HepG2 (cell line): Measurements from ENCODE around the gene OBSL1. TPM values are rescaled to one million over a fixed set of nuclear protein-coding genes. Genes with fewer than 3 reads are reported as not detected.

Source experiments
- FOXA1 ChIP-seq, 2 experiments: fragments of 450-650 bp in 1 of 2; sonication (generic) in 1 of 2; formaldehyde crosslinking in 1 of 2; IDR thresholded peaks; 2 replicates each; pipeline versions ENCODE4 v1.4.0 to v1.6.1; 2016 to 2020; ENCODE audit warnings: missing genetic modification reagents in 1 of 2
- GMEB1 ChIP-seq: sonication (generic); formaldehyde crosslinking; IDR thresholded peaks from 2 replicates; pipeline ENCODE4 v1.5.1; 2020; ENCODE audit warnings: missing genetic modification reagents, mild to moderate bottlenecking, borderline replicate concordance
- HNRNPL ChIP-seq: fragments of 200-400 bp; formaldehyde crosslinking; IDR thresholded peaks from 2 replicates; pipeline ENCODE4 v1.6.1; 2017; ENCODE audit warnings: mild to moderate bottlenecking, low read depth, low read length
- MED1 ChIP-seq: sonication (generic); formaldehyde crosslinking; IDR thresholded peaks from 2 replicates; pipeline ENCODE4 v1.4.0; 2020; ENCODE audit warnings: missing genetic modification reagents
- PAWR ChIP-seq: sonication (generic); formaldehyde crosslinking; IDR thresholded peaks from 2 replicates; pipeline ENCODE4 v1.4.0; 2020; ENCODE audit warnings: missing genetic modification reagents, mild to moderate bottlenecking, borderline replicate concordance
- RFXANK ChIP-seq: IDR thresholded peaks from 2 replicates; pipeline ENCODE4 v1.6.1; 2016
- RFXAP ChIP-seq: sonication (generic); formaldehyde crosslinking; IDR thresholded peaks from 2 replicates; pipeline ENCODE4 v1.4.0; 2020; ENCODE audit warnings: missing genetic modification reagents, borderline replicate concordance
- RXRB ChIP-seq: IDR thresholded peaks from 2 replicates; pipeline ENCODE4 v1.6.1; 2016; ENCODE audit warnings: borderline replicate concordance, missing genetic modification reagents, missing compliant biosample characterization
- SAFB2 ChIP-seq: sonication (generic); formaldehyde crosslinking; IDR thresholded peaks from 2 replicates; pipeline ENCODE4 v1.5.1; 2020; ENCODE audit warnings: missing genetic modification reagents, low read depth, mild to moderate bottlenecking, borderline replicate concordance
- SCMH1 ChIP-seq: sonication (generic); formaldehyde crosslinking; IDR thresholded peaks from 2 replicates; pipeline ENCODE4 v1.9.0; 2021; ENCODE audit warnings: missing genetic modification reagents, mild to moderate bottlenecking, borderline replicate concordance
- SKIL ChIP-seq: sonication (generic); formaldehyde crosslinking; IDR thresholded peaks from 2 replicates; pipeline ENCODE4 v1.8.0; 2022; ENCODE audit warnings: missing genetic modification reagents, mild to moderate bottlenecking, moderate library complexity, borderline replicate concordance
- SMAD3 ChIP-seq: sonication (generic); formaldehyde crosslinking; IDR thresholded peaks from 2 replicates; pipeline ENCODE4 v1.4.0; 2020; ENCODE audit warnings: missing genetic modification reagents
- WIZ ChIP-seq: sonication (generic); formaldehyde crosslinking; IDR thresholded peaks from 2 replicates; pipeline ENCODE4 v1.5.1; 2020; ENCODE audit warnings: mild to moderate bottlenecking, missing genetic modification reagents
- YEATS4 ChIP-seq: sonication (generic); formaldehyde crosslinking; IDR thresholded peaks from 2 replicates; pipeline ENCODE4 v1.4.0; 2020; ENCODE audit warnings: missing genetic modification reagents, borderline replicate concordance
- ZBTB10 ChIP-seq: sonication (generic); formaldehyde crosslinking; IDR thresholded peaks from 2 replicates; pipeline ENCODE4 v1.4.0; 2020; ENCODE audit warnings: missing genetic modification reagents, borderline replicate concordance
- ZBTB44 ChIP-seq: sonication (generic); formaldehyde crosslinking; IDR thresholded peaks from 2 replicates; pipeline ENCODE4 v1.4.0; 2020; ENCODE audit warnings: missing genetic modification reagents
- ZNF280B ChIP-seq: sonication (generic); formaldehyde crosslinking; IDR thresholded peaks from 2 replicates; pipeline ENCODE4 v1.5.0; 2020; ENCODE audit warnings: missing genetic modification reagents, mild to moderate bottlenecking, borderline replicate concordance
- ZNF547 ChIP-seq: sonication (generic); formaldehyde crosslinking; IDR thresholded peaks from 2 replicates; pipeline ENCODE4 v1.5.1; 2020; ENCODE audit warnings: mild to moderate bottlenecking, missing genetic modification reagents
- ZSCAN9 ChIP-seq: IDR thresholded peaks from 2 replicates; pipeline ENCODE4 v1.6.1; 2016; ENCODE audit warnings: borderline replicate concordance
- polyA plus RNA-seq, 8 experiments: library from polyadenylated mRNA; depleted of rRNA in 3 of 8; stranded (reverse) in 7 of 8; unstranded in 1 of 8; fragments of >200 nt; fragmentation: Illumina TruSeq in 4 of 8; extraction: Trizol in 4 of 8; gene quantifications; 2 replicates each; pipeline versions ENCODE4 v1.2.1 to v1.2.3, GENCODE V29; 2011 to 2016; ENCODE audit warnings: low read depth in 4 of 8, missing spikeins in 1 of 8, mixed read lengths in 1 of 8; ENCODE audit not compliant: insufficient read depth in 1 of 8
- total RNA-seq, 5 experiments: library from RNA; depleted of rRNA; stranded (reverse); fragments of >200 nt; fragmentation: Illumina TruSeq; extraction: Trizol; gene quantifications; 2 replicates each; pipeline ENCODE4 v1.2.3, GENCODE V29; 2016; ENCODE audit warnings: low read depth in 1 of 5

The OBSL1 gene
- total and polyA plus RNA-seq, 2 of the 13 experiments (the other 11 are each of a cell fraction or from before 2014, with no cell fraction given) = 86.7 to 218 TPM

GRCh38 chr2:219572237-219573001, 1.1 kb upstream of the OBSL1 start, which contains the start of gene INHA (continued):
- TF ChIP-seq PAWR (CRISPR knock-in tag) (no peak), ZBTB10 (CRISPR knock-in tag) (no peak), RXRB (CRISPR knock-in tag) (no peak), HNRNPL (peak; percentile 91), ZSCAN9 (CRISPR knock-in tag) (no peak), SMAD3 (CRISPR knock-in tag) (no peak), YEATS4 (no peak), MED1 (CRISPR knock-in tag) (no peak), SCMH1 (CRISPR knock-in tag) (no peak), RFXAP (CRISPR knock-in tag) (no peak), SAFB2 (CRISPR knock-in tag) (no peak), ZBTB44 (CRISPR knock-in tag) (no peak), WIZ (CRISPR knock-in tag) (no peak), GMEB1 (no peak), RFXANK (CRISPR knock-in tag) (no peak), SKIL (CRISPR knock-in tag) (no peak), ZNF280B (CRISPR knock-in tag) (no peak; the same call in 1 of the 2 replicates), ZNF547 (CRISPR knock-in tag) (no peak), FOXA1 (IDR thresholded peaks at IDR 0.05) (no peak), FOXA1 (CRISPR knock-in tag; IDR thresholded peaks at IDR 0.05) (no peak)
